Endodermal cell (in vitro differentiated cells): ENCODE measurements around the gene SMC1A. TPM values are rescaled to one million over a fixed set of nuclear protein-coding genes. Genes with fewer than 3 reads are reported as not detected.
A peak's percentile ranks its signal among the peaks of the same experiment; 100 is the strongest.

ENCODE experiments used
- DNase-seq: peaks from one replicate; pipeline ENCODE4 v3.0.0-alpha.2; 2017
- H3K27ac ChIP-seq: 2 replicates; pipeline ENCODE4 v1.5.1; 2013; ENCODE audit warnings: mild to moderate bottlenecking, low read depth, low read length, moderate library complexity
- H3K27me3 ChIP-seq: 2 replicates; pipeline ENCODE4 v1.6.1; 2013; ENCODE audit warnings: mild to moderate bottlenecking, low read length, moderate library complexity; ENCODE audit not compliant: insufficient read depth, control insufficient read depth, poor library complexity, severe bottlenecking
- H3K36me3 ChIP-seq: 2 replicates; pipeline ENCODE4 v1.7.0; 2013; ENCODE audit warnings: mild to moderate bottlenecking, low read length, moderate library complexity; ENCODE audit not compliant: control insufficient read depth, insufficient read depth
- H3K4me1 ChIP-seq: one replicate; pipeline ENCODE4 v1.7.0; 2013; ENCODE audit warnings: low read length; ENCODE audit not compliant: control insufficient read depth, insufficient read depth
- H3K4me3 ChIP-seq: 2 replicates; pipeline ENCODE4 v1.5.1; 2013; ENCODE audit warnings: mild to moderate bottlenecking, low read length, moderate library complexity
- H3K9ac ChIP-seq: 2 replicates; pipeline ENCODE4 v1.6.1; 2013; ENCODE audit warnings: mild to moderate bottlenecking, low read length, moderate library complexity; ENCODE audit not compliant: poor library complexity, severe bottlenecking; ENCODE audit errors: extremely low read depth
- H3K9me3 ChIP-seq: 2 replicates; pipeline ENCODE4 v1.6.1; 2013; ENCODE audit warnings: mild to moderate bottlenecking, low read length, moderate library complexity; ENCODE audit not compliant: control insufficient read depth
- H3K27ac Mint-ChIP-seq: 2 replicates; pipeline ENCODE4 v1.8.0; 2020; ENCODE audit warnings: mixed read lengths
- H3K27me3 Mint-ChIP-seq: 2 replicates; pipeline ENCODE4 v1.8.0; 2021; ENCODE audit warnings: mild to moderate bottlenecking, mixed read lengths; ENCODE audit not compliant: insufficient read depth
- H3K36me3 Mint-ChIP-seq: 2 replicates; pipeline ENCODE4 v1.8.0; 2020; ENCODE audit warnings: low read depth, mixed read lengths
- H3K4me1 Mint-ChIP-seq: 2 replicates; pipeline ENCODE4 v1.8.0; 2020; ENCODE audit warnings: mixed read lengths
- H3K4me3 Mint-ChIP-seq: 2 replicates; pipeline ENCODE4 v1.8.0; 2020; ENCODE audit warnings: mild to moderate bottlenecking, moderate library complexity, mixed read lengths
- H3K9me3 Mint-ChIP-seq: 2 replicates; pipeline ENCODE4 v1.8.0; 2020; ENCODE audit warnings: mild to moderate bottlenecking, mixed read lengths
- WGBS, 2 experiments: methylation state at CpG; one replicate each; pipeline versions ENCODE4 v1.1.5 to v1.1.7; 2013; ENCODE audit warnings: missing lambda C conversion rate in 2 of 2, mixed read lengths in 1 of 2; ENCODE audit not compliant: insufficient coverage in 1 of 2, insufficient read length in 1 of 2; 5-methylcytosine and 5-hydroxymethylcytosine counted together
- total RNA-seq, 2 donors: library from RNA; stranded (reverse); fragmentation: NEBNext Ultra II Directional in 1 of 2; extraction: Animal tissue kit (Norgen Biotek cat#: 25700) in 1 of 2; gene quantifications; 2 replicates in 1 of 2; 3 replicates in 1 of 2; pipeline ENCODE4 v1.2.1, GENCODE V29; 2021
- TF ChIP-seq, protein P1 (sequence below): fragments of 200-600 bp; sonication (generic); conservative IDR thresholded peaks from 2 replicates; pipeline ENCODE4 v1.5.0; 2021; ENCODE audit warnings: antibody characterized with exemption, mild to moderate bottlenecking

Gene SMC1A
- total RNA-seq, 2 donors from 2014 or later = 89.0 to 121 TPM

DNA sequence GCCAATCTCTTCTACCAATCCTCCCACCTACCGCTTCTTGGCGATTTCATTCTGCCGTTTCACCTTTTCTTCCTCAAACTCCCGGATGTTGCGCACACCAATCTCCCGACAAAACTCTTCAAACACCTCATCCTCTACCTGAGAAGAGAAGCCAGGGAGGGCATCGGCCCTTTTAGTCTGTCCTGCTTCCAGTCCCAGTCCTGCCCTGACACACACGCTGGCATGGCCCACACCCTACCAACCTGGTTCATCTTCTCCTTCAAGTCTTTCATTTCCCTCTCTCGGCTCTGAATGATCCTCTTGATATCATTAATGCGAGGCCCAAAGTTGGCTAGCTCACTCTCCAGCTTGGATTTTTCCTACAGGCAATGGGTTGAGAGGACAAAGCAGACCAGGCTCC, 18.9 kb downstream of the SMC1A start:
- H3K36me3 ChIP-seq = peaks cover 60% of the 10 kb centered on the region
- no peak overlapping the region for H3K4me3 ChIP-seq
- no peak overlapping the region for H3K4me3 Mint-ChIP-seq
- no peaks in the 10 kb centered on the region for H3K27me3 Mint-ChIP-seq
- no peaks in the 10 kb centered on the region for H3K4me1 ChIP-seq
- H3K27me3 ChIP-seq = no peaks in the 10 kb centered on the region
- no peak for DNase-seq
- peaks cover 50% of the 10 kb centered on the region for H3K36me3 Mint-ChIP-seq
- H3K27ac Mint-ChIP-seq = no peak overlapping the region
- no peaks in the 10 kb centered on the region for H3K4me1 Mint-ChIP-seq
- WGBS, 2 experiments = 91 to 100% methylated on average over 1 to 10 of the region's 10 CpGs
- TF ChIP-seq, protein P1, sequence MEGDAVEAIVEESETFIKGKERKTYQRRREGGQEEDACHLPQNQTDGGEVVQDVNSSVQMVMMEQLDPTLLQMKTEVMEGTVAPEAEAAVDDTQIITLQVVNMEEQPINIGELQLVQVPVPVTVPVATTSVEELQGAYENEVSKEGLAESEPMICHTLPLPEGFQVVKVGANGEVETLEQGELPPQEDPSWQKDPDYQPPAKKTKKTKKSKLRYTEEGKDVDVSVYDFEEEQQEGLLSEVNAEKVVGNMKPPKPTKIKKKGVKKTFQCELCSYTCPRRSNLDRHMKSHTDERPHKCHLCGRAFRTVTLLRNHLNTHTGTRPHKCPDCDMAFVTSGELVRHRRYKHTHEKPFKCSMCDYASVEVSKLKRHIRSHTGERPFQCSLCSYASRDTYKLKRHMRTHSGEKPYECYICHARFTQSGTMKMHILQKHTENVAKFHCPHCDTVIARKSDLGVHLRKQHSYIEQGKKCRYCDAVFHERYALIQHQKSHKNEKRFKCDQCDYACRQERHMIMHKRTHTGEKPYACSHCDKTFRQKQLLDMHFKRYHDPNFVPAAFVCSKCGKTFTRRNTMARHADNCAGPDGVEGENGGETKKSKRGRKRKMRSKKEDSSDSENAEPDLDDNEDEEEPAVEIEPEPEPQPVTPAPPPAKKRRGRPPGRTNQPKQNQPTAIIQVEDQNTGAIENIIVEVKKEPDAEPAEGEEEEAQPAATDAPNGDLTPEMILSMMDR = no peak
- no peak overlapping the region for H3K27ac ChIP-seq
- H3K9ac ChIP-seq = no peak overlapping the region
- peaks cover 56% of the 10 kb centered on the region for H3K9me3 Mint-ChIP-seq
- no peaks in the 10 kb centered on the region for H3K9me3 ChIP-seq

DNA sequence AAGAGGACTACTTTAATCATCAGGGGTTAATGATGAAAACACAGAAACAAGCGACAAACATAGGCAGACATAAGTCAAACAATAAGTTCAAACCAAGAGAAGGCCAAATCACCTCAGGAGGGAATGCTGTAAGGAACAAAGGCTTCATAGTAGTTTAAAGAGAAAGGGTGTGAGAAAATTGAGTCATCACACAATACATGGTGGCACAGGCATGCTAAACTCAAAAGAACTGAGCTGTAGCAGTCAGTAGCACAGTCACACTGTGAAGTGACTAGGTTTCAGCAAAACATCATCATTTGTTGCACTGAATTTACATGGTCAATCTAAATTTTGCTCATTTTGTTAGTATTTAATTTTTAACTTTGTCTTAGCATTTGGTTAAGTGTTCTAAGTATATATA, 24.2 kb downstream of the SMC1A start:
- peaks cover 36% of the 10 kb centered on the region for H3K36me3 Mint-ChIP-seq
- WGBS, 2 experiments = 90% methylated on average over 1 of the region's 1 CpG; no CpG with 5 or more reads in 1 of the 2 experiments
- Histone ChIP-seq H3K27ac (no peak overlapping the region), H3K36me3 (peaks cover 38% of the 10 kb centered on the region), H3K4me3 (no peak overlapping the region), H3K9ac (no peak overlapping the region), H3K9me3 (no peaks in the 10 kb centered on the region), H3K27me3 (no peaks in the 10 kb centered on the region), H3K4me1 (no peaks in the 10 kb centered on the region)
- H3K4me1 Mint-ChIP-seq = no peaks in the 10 kb centered on the region
- no peak for DNase-seq
- TF ChIP-seq, protein P1 = no peak
- H3K9me3 Mint-ChIP-seq = peaks cover 45% of the 10 kb centered on the region
- H3K27me3 Mint-ChIP-seq = no peaks in the 10 kb centered on the region
- H3K4me3 Mint-ChIP-seq = no peak overlapping the region
- no peak overlapping the region for H3K27ac Mint-ChIP-seq

DNA sequence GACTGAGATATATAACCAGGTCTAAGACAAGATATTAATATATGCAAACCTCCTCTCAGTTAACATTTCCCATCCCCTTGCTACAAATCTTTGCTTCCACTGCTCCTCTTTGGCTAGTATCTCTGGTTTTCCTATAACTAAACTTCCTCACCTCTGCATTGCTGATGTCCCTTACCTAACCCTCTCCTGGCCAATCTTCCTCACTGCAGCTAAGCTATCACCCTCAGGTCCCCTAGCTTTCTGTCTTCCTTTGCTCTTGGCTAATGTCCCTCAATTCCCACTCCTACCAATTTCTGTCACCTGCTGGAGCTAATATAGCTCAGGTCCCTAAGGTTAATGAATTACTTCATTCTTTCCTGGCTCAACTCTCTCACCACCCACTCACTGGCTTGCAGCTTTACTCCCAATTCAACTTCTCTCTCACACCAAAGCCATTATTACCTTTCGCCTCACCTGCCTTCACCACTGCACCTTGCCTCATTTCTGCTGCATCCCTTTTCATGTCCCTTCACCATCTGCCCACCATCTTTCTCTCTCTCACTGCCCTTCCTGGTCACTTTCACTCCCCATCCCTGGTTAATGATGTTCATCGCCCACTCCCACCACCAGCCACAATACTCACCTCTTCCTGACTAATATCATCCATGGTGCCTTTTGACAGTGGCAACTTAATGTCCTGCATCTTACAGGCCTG, 26.7 kb downstream of the SMC1A start:
- peaks cover 39% of the 10 kb centered on the region for H3K9me3 Mint-ChIP-seq
- no peak overlapping the region for H3K9ac ChIP-seq
- H3K27ac ChIP-seq = no peak overlapping the region
- no peaks in the 10 kb centered on the region for H3K4me1 Mint-ChIP-seq
- H3K4me1 ChIP-seq = no peaks in the 10 kb centered on the region
- WGBS, 2 experiments = 95% methylated on average over 2 of the region's 2 CpGs; no CpG with 5 or more reads in 1 of the 2 experiments
- peaks cover 23% of the 10 kb centered on the region for H3K36me3 Mint-ChIP-seq
- no peak overlapping the region for H3K4me3 ChIP-seq
- peaks cover 25% of the 10 kb centered on the region for H3K36me3 ChIP-seq
- H3K27ac Mint-ChIP-seq = no peak overlapping the region
- no peaks in the 10 kb centered on the region for H3K9me3 ChIP-seq
- no peak overlapping the region for H3K4me3 Mint-ChIP-seq
- no peak for DNase-seq
- TF ChIP-seq, protein P1 = peak; percentile 41
- H3K27me3 Mint-ChIP-seq = no peaks in the 10 kb centered on the region
- H3K27me3 ChIP-seq = no peaks in the 10 kb centered on the region
